Activated gamma-delta T cell treated with anti-CD3 and anti-CD28 coated beads, Interleukin-2, amount 50 U/mL, for 16 hours (primary cell): ENCODE measurements around the gene ZNF692.

ENCODE experiments used
- DNase-seq: peaks from one replicate; pipeline ENCODE4 v3.0.0-alpha.2; 2020; ENCODE audit warnings: low read depth

Gene ZNF692

DNA sequence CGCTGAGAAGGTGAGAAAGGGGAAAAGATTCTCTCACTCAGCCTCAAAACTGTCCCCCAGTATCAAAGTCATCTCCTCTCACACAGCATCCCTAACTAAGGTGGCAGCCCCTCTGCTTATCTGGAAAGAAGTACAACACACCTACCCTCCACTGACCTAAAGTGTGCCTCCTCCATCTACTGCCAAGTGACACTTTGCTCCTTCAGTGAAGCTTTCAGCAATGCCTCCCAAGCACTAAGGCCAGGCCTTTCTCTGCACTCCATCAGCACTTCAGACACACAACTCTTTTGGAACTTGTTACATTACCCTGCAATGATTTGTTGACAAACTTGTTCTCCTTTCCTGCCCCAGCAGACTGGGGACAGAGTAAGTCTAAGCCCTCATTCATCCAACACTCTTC, 34.6 kb downstream of the ZNF692 start:
- DNase-seq: no peak

DNA sequence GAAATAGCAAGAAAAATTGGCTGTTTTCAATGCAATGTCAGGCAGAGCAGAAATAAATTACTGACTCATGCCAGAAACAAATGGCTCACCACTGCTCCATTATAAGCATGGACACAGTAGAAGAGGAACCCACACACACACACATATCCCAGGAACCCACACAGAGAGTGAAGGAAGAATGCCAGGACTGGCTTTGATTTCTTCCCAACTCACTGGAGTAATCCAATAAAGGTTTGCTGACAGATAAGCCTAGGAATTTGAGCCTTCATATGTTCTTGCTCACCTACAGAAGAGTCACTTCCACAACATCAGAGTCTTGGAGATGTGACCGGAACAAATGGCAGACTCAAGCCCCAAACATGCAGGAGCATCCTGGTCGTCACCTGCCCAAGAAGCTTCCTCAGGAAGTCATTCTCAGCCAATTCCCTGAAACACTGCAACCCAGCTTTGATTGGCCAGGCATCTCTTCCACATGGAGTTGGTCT, 35.3 kb downstream of the ZNF692 start:
- no peak for DNase-seq

DNA sequence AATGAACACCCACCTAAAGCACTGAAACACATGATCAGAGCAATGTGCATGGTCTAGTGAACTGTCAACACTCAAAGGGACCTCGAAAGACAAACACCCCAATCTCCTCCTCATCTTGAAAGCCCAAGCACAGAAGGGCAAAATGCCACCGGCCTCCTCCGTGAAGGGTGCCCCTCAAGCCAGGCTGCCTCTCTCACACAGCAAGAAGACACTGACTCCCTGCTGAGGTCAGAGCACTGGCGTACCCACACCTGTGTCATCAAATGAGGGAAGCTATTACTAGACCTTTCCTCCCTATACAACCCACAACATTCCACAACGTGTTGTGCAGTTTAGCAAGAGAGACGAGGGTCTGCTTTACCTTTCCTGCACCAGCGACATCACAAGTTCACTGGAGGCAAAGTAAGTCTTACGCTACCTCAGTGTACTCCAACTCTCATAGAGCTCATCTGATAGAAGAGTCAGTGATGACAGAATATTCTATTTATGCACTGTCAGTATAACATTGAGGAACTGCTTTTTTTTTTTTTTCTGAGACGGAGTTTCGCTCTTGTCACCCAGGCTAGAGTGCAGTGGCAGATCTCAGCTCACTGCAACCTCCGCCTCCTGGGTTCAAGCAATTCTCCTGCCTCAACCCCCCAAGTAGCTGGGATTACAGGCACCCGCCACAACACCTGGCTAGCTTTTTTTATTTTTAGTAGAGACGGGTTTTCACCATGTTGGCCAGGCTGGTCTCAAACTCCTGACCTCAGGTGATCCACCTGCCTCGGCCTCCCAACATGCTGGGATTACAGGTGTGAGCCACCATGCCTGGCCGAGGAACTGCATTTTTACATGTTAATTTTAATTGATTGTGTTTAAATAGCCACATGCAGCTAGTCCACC, 36.5 kb downstream of the ZNF692 start:
- DNase-seq: no peak

DNA sequence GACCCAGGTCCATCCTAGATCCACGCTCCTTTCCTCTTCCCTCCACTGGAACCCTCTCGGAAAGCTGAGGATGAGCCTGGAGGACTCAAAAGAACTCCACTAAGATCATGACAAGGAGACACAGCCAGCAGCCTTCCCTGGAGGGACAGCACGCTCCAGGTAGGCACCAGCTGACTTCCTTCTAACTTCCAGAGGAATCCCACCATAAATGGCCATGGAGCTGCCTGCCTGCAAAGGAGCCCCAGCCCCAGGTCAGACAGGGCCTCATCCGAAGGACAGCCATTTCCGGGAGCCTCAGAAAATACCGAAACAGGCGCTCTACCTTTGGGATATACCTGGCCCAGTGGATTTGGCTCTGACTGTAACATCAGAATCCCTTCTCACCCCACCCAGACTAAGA, 37.2 kb downstream of the ZNF692 start:
- no peak for DNase-seq

DNA sequence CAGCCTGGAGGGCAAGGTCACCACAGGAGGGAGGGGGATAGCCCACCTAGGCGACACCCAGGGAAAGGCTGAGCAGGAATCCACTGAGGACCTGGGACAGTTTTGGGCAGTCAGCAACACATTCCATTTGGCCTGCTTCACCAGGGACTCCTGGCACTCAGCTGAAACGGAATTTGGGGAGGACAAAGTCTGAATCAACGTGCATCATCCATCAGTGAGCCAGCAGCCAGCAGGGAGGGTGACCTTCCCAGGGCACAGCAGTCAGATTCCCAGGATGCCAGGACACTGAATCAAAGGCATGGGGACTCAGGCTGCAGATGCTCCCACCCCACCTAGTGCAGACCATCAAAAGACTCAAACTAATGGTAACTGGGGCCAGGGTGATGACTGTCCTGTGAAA, 37.8 kb downstream of the ZNF692 start:
- DNase-seq: no peak

DNA sequence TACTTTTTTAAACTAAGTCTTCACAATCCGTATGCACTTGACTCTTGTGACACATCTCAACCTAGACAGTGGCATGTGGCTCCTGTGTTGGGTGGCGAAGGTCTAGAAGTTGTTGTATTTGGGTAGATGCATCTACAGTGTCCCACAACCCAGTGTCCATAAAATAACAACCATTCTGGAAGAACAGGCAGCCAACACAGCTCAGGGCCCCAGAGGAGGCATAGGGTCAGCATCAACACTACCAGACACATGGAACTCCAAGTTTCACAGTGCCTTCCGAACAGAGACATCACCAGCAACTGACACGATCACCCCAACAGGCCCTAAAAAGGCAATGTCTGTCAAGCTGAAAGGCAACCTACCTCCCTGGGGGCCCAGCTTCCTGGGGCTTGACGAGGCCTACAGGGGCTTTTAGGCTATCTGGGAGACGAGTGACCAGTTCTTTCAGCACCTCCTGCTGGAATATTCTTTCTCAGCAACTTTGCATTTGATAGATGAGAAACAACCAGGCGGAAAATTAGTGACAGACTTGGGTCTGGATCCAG, 38.8 kb downstream of the ZNF692 start:
- no peak for DNase-seq

DNA sequence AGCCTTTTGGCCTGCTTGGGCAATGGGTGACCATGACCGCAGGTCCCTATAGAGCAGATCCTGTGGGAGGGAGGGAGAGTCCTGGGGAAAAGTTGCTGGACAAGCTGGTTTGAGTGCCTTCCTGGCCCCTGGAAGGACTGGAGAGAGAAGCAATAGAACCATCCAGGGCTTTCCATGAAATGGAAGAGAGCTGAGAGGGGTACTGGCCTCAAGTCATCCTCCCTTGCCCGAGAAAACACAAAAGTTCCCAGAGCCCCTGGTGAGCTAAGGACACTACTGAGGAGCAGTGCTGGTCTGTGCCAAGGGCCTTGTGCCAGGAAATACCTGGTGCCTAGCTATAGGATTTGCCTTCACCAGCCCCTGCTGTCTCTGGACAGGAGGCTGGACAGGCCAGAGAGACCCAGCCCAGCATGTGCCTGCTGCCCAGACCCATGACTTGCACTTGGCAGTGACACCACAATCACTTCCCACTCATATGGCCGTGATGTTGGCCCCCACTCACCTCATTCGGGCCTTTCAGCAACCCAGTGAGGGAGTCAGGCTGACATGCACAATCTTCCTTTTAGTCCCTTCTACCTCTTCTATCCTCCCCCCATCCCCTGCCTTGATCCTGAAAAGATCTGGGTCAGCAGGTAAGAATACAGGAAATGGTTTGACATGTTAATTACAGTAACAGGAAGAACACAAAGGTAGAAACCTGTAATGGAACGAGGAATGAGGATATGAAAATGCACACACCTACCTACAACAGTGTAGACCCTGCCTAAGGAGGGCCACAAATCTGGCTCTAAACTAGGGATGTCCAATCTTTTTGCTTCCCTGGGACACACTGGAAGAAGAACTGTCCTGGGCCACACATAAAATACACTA, 40.1 kb downstream of the ZNF692 start:
- no peak for DNase-seq

DNA sequence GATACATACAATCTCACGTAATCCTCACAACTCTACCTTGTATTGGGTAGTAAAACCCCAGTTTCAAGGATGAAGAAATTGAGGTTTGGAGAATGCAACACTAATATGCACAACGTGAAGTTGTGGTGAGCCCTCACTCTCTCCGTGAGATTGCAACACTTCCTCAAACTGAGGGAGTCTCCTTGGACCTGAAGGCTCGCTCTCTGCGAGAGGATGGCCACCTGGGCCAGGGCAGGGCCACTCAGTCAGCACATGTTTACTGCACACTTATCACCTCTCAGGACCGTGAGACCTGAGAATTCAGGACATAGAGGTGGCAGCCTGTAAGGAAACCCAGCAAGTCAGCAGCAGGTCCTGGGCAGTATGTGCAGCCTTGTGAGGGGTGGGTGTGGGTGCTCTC, 41.8 kb downstream of the ZNF692 start:
- DNase-seq: no peak

DNA sequence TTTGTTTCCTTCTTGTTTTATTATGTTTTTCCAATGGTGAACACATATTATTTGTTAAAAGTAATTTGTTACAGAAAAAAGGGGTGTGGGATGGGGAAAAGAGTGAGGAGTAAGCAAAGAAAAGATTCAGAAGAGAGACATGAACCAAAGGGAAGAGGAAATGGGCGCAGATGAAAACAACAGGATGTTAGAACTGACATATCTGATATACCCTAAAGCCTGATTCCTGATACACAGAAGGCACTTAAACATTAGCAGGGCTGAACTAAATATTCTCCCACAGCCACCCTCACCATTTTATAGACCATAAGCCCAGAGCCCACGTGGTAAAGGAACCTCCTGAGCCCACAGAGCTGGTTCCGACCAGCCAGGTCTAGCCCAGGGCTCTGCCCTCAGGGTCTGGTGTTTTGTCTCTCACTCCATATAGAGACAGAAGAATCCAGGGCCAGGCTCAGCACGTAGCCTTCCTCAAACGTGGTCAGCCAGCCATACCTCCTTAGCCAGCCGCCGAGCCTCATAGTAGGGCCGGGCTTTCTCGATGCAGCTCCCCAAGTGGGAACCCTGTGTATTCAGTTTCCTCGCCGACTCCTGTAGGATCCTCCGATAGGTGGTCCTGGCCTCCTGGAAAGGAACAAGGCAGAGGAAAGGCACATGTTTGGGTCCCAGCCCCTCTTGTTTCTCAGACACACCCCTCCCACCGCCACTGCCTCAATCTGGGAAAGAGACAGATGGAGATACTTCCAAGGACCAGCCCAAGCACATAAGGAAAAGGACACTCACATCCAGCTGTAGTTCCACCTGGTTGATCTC, 42.6 kb downstream of the ZNF692 start:
- no peak for DNase-seq

DNA sequence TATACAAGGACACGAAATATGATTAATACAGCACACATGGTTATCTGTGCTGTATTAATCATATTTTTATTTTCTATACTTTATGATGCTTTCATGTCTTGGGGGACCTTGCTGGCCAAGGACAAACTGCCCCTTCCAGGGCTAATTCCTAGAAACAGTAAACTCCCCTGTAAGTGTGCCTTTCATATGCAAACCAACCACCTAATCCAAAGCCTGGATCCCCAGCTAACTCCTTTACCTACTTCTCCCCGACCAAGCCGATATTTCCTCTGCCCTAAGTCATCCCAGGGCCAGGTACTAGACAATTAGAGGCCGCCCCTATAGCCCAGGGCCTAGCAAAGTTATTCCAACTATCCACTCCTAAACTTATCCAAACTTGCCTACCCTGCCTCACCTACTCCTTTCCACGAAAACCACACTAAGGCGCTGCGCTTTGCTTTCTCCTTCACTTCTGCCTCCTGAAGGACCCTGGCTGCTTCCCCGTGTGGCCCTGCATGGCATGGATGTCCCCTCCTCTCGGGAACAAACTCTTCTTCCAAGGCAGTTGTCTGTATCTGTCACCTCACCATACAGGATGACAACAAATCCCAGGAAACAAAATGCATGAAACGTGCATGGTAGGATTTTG, 43.4 kb downstream of the ZNF692 start:
- no peak for DNase-seq

DNA sequence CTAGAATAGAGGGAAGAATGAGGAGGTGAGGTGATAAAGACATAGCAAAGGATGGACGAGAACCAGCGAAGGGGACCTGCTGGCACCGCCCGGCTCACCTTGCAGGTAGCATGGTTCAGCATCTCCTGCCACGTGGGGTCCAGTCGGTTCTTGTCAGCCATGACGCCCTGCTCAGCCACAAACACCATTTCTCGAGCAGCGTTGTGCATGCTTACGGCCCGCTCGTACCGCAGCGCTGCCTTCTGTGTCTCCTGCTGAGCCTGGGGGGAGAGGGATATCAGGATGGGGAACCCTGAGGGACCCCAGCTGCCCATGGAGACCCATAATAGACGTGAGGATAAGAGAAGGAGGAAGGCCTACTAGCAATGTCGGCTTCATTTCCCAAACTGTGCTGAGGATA, 44.5 kb downstream of the ZNF692 start:
- DNase-seq: no peak

DNA sequence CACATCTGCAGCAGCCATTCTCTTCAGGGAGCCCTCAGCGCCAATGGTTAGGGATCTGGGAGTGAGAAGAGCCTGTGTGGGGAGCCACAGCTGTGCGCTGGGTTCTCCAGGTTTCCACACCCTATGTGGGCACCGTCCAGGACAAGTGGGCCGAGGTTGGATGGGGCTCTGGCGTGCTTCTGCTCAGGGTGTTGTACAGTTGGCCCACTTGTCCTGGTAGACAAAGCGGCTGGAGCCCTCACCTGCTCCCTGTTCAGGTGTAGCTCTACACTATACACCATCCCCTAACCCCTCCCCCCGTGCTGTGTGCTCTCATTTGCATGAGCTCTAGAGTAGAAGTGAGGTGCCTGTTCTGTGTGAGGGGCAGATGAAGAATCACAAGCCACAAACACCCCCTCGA, 45.3 kb downstream of the ZNF692 start:
- no peak for DNase-seq

DNA sequence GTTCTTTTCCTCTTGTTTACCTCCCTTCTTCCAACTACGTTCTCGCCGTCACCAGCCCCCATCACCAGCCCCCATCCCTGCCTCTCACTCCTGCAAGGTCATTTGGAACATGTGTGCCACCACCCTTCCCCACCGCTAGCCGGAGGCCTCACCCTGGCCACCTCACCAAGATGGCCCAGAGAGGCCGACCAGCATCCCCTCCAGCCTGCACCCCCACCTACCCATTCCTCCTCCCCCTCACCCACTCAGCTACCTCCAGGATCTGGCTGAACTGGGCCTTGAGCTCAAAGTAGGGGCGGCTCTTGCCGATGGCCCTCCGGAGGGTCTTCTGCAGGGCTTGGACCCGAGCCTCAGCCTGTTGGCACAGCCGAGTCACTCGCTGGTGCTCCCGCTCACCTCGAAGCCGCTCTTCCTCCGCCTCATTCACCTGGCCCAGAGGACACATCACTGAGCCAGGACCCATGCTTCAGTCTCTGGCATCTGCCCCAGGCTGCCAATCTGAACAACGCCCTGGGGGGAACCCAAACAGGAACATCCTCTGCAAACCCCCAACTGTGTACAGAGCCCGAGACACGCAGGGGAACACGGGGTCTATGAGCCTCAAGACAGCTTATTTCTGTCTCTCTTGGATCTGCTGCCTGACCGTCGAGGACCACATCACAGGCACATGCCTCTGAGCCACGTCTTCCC, 46.0 kb downstream of the ZNF692 start:
- no peak for DNase-seq

DNA sequence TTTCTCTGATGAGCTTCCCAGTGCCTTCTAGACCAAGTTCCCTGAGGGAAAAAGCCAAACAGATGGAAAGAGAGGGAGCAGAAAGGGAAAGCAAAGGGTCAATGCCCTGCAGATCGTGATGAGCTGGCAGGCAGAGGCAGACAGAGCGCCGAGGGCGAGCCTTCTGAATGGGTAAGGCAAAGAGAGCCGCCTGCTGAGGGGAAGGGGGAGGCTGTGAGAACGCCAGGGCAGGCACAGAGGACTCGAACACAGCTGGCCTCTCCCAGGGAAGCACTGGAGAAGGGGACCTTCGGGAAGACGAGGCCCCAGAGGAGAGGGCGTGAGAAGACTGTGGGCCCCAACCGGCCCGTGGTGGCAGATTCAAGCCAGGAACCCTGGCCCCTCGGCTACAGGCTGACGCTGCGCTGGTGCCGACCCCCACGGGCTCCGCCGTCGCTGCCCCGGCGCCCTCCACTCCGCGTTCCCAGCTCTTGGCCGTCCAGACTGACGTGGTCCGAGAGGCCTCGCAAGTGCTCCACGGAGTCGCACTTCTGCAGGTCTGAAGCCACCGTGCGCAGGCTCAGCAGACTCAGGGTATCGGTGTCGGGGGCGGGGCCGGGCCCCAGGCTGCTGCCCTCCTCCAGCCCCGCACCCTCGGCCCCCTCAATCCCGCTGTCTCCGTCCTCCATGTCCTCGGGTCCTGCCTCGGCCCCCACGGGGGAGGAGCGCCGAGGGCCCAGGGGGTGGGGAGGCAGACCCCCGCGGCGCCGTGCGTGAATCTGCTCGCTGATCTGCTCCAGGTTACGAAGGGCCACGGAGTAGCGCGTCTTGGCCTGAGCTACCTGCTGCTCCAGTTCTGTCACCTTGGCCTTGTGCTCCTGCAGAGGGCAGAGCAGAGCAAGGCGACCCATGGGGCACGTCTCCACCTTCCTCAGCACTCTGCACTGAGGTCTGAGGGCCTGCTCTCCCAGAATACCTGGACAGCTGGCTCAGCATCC, 47.1 kb downstream of the ZNF692 start:
- DNase-seq: no peak

DNA sequence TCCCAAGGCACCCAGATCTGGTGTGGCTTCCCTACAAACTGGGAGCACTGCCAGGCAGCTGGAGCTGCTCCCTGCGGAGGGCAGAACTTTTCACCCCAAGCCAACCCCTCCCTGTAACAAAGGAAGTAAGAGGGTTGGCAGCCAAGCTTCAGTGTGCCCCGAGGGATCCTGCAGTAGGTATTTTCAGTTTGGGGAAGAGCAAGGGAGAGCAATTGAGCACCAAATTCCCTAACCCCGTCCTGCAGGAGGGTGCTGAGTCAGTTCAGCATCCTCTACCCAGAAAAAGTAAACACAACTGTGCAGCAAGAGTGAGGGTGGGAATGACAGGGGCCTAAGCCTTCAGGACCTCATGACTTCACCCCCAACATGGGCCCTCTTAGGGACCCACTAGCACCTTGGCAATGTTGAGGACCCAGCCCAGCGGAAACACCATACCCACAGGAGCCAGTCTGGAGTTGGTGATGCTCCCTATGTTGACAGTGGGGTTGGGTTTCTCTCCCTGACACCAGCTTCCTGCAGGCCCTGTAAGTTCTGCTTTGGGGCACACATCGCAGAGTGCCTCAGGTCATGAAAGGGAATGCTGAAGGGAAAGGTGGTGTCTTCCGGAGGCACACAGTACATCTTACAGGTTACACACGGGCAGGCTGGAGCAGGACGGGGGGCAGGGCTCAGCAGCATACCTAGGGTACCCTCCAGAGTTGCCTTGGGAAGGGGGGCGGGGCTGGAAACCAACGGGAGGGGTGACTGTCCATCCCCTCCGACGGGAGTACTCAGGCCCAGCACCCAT, 48.0 kb downstream of the ZNF692 start:
- DNase-seq: no peak

DNA sequence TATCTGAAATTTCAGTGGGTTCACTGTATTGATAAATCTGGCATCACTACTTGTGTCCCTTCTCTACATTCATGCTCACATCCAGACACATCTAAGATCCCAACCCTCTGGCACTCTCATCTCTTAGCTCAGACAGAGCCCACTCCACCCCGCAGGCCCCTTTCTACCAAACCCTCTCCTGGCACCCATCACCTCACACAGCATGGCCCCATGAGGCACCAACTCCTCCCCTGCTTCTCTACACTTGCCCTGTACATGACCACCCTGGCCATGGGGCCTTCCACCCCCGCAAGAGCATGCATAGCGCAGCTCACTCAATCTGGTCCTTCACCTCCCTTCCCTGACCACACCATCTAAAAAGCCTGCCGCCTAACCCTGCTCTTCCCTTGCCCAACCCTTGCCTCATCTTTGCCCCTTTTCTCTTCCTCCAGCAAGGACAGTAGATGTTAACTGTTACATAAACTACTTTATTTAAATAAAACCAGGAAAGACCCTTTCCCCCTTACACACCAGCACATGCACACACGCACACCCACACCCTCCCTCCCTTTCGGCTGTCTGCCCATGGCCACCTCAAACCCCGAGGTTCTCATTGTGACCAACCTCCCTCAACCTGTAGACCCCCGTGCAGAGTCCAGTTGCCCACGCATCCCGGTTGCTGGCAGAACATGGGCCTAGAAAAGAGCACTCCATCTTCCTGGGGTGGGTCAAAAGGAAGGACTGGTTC, 48.7 kb downstream of the ZNF692 start:
- DNase-seq: no peak

DNA sequence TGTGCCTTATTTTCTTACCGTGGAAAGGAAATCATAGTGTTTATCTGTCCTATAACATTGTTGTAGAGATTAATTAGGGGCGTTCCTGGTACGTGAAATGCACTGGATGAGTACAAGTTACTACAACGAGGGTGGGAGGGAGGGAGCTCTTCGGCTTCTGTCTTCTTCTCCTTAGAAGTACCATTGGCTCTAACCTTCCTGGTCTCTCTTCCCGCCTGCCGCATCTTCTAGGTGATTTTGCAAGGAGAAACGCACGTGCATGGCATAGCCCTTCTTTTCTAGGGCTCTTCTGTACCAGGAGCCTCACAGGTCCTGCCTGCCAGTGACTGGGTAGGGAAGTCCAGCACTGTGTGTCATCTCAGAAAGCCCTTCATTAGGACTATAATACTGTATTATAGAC, 50.0 kb downstream of the ZNF692 start:
- no peak for DNase-seq

DNA sequence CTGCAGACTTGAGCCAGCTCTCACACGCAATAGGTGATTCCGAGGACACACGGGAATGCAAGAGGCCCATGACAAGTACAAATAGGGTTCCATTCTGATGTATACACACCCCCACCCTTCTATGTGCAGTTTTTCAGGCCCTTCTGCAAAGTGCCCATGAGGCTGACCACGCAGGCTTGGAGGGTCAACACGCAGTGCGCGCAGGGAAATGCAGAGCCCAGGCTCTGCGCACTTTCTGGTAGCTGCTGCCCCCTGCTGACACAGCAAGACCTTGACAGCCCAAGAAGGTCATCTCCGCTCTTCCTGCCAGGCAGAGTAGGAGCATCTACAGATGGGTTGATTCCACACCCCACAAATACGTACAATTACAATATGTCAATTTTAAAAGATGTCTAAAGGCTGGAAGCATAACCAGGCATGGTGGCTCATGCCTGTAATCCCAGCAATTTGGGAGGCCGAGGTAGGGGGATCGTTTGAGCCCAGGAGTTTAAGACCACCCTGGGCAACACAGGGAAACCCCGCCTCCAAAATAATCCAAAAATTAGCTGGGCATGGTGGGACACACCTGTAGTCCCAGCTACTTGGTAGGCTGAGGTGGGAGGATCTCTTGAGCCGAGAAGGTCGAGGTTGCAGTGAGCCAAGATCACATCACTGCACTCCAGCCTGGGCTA, 51.7 kb downstream of the ZNF692 start:
- no peak for DNase-seq
